GM19351 (cell line): ENCODE measurements around the gene HSPA8.

Experiments
- ATAC-seq: cut with Tn5 transposase; IDR thresholded peaks from one replicate; pipeline ENCODE4 v1.9.1; 2021; ENCODE audit warnings: mild to moderate bottlenecking, moderate library complexity; ENCODE audit not compliant: unreplicated experiment

HSPA8 gene

GRCh38 chr11:123051146-123051545 lies 10.8 kb downstream of the HSPA8 start:
- ATAC-seq = no peak

DNA sequence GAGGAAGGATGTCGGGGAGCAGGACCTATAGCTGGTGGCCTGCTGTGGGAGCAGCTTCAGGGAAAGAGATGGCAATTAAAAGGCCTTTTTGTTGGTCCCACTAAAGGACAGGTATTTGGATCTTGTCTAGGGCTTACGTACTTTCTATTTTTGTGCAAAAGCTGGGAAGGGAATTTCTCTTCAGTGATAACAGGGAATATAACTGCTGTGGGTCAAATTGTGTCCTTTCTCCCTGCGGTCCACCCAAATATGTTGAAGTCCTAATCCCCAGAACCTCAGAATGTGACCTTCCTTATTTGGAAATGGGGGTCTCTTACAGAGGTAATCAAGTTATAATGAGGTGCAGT lies 14.0 kb downstream of the HSPA8 start:
- ATAC-seq = no peak

DNA sequence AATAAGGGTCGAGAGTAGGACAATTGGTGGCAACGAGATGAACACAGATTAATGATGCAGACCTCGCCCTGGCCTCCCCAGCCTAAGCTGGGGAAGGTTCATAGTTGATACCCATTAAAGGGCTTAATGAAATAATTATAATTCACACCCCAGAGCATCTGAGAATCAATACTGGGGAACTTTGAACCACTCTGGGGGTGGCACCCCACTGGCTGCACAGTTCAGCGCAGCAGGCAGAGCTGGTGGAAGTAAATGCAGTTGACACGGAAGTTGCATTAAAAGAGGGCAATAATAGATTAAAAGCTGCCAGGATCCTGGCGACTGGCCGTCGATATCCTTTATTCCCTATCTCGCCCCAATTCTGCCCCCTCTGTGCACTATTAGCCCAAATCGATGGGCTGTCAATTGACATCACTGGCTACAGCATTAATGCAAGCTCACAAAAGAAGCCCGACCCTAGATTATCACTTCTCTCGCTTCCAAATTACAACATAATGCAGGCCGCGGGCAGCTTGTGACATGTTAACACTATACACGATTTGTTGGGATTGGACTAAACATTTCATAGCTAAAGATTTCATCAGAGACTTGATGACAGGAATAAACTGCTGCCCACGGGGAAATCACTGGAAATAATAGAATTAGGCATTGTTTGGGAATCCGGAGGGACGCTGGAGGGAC lies 14.5 kb downstream of the HSPA8 start:
- ATAC-seq = no peak

DNA sequence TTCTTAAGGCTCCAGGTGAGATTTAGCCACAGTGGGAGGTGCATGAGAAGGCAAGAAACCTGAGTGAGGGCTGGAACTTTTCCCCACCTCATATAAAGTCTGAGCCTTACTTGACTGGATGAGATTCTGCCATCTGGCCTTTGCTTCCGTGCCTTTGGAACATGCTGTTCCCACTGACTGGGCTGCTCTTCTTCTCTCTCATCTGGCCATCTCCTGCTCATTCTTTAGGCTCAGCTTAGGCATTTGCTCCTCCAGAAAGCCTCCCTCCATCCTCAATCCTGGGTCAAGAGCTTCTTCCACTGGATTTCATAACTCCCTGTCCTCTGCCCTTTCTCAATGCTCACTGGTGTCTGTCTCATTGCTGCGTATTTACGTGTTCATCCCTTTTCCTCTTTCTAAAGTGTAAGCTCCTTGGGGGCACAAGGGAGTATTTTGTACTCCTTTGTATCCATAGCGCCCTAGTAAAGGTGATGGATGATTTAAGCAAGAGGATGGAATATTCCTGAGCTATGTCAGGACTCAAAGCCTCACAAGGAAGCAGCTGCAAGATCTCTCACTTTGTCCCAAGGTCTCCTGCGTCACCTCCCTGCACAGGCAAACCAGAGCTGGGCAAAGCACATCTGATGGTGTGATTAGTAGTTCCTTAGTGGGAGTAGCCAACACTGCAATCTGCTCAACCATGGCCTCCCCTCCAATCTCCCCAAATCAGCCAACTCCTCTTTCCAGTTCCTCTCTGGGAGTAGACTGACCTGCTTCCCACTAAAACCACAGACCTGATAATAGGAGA lies 15.3 kb downstream of the HSPA8 start:
- no peak for ATAC-seq

- no peak for ATAC-seq
Observed at GRCh38 chr11:123045101-123045500, 16.8 kb downstream of the HSPA8 start.

- ATAC-seq = no peak
Observed at GRCh38 chr11:123041185-123041584, 20.8 kb downstream of the HSPA8 start.

GRCh38 chr11:123040111-123040432 lies 21.9 kb downstream of the HSPA8 start:
- no peak for ATAC-seq

DNA sequence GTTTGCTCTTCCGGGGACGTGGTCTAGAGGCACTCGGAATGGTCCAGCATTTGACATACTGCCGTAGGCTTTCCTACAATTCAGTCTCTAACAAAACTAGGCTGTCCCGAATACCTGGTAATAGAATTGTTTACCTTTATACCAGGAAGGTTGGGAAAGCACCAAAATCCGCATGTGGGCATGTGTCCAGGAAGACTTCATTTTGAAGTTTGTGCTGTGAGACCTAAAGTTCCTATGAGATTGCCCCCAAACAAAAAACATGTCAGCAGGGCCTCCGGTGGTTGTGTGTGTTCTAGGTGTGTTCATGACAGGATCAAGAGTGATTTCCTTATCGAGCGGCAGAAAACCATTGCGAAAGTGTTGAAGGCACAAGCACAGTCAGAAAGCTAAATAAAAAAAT lies 26.1 kb downstream of the HSPA8 start:
- ATAC-seq = no peak

GRCh38 chr11:123034597-123034996 lies 27.3 kb downstream of the HSPA8 start:
- no peak for ATAC-seq

DNA sequence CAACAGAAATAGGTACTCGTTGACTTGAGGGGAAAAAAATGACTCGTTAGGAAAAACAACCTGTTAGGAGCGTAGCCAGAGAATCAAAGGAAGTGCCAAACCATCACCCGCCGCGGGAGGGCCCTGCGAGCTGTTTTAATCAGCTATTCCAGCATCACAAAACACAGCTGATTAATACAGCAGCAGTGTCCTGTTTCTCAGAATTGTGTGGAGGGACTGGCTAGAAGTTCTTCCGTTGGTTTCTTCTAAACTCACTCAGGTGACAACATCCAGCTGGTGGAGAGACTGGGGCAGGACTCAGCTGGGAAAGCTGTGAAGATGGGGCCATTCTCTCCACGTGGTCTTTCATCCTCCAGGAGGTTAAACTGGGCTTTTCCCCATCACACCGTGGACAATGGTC lies 28.0 kb downstream of the HSPA8 start:
- ATAC-seq = no peak

DNA sequence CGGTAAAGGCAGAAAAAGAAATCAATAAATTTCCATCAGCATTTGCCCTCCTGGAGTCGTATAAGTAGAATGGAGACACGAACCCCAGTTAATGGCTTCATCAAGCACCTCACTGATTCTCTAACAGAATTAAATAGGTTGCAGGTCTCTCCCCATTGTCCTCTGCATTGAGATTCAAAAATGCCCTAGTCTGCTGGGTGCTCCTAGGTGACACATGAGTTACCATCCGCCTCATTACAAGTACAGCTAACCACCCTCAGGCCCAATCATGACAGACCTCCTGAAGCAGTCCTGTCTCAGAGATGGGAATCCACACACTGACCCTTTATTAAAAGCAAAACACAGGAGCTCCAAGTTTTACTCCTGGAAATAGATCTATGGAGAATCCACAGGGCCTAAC lies 31.4 kb downstream of the HSPA8 start:
- no peak for ATAC-seq

- ATAC-seq = peak; percentile 91
Observed at GRCh38 chr11:123020968-123021367, 41.0 kb downstream of the HSPA8 start.

DNA sequence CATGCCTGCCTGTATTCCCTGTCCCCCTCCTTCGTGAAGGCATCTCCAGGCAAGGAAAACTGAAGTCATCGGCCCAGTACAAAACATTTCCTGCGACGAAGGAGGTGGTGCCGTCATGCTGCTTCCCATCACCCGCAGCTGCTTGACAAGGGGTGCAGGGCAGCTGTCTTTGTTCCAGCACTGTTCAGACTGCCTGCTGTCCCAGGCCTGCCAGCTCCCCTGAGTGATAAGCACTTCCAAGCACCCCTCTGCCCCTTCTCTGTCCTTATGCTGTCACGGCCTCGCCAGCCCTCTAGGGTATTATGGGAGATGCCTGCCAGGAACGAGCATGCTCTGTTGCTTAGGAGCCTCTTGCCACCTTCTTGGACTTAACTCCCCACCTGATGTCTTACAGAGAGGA lies 43.2 kb downstream of the HSPA8 start:
- no peak for ATAC-seq

- no peak for ATAC-seq
Observed at GRCh38 chr11:123011510-123011909, 50.4 kb downstream of the HSPA8 start.
